Mesenchymal stem cell (in vitro differentiated cells and primary cell): ENCODE measurements around the gene COG3.

ENCODE experiments used
- DNase-seq: peaks from one replicate; pipeline ENCODE4 v3.0.0-alpha.2; 2013
- H2AFZ ChIP-seq: one replicate; pipeline ENCODE4 v1.6.1; 2013; ENCODE audit warnings: low read depth, mild to moderate bottlenecking, control low read depth, inconsistent platforms, low read length, moderate library complexity
- H2AK5ac ChIP-seq: 2 replicates; pipeline ENCODE4 v1.6.1; 2013; ENCODE audit warnings: low read length, moderate library complexity, mild to moderate bottlenecking, inconsistent platforms; ENCODE audit not compliant: severe bottlenecking
- H2BK120ac ChIP-seq: one replicate; pipeline ENCODE4 v1.6.1; 2013; ENCODE audit warnings: low read depth, mild to moderate bottlenecking, inconsistent platforms, low read length, moderate library complexity
- H2BK12ac ChIP-seq, 2 experiments: one replicate each; pipeline ENCODE4 v1.6.1; 2013; ENCODE audit warnings: inconsistent platforms in 2 of 2, low read length in 2 of 2, mild to moderate bottlenecking in 2 of 2, moderate library complexity in 2 of 2, control low read depth in 1 of 2
- H2BK15ac ChIP-seq: one replicate; pipeline ENCODE4 v1.6.1; 2013; ENCODE audit warnings: mild to moderate bottlenecking, low read depth, inconsistent platforms; ENCODE audit not compliant: poor library complexity, severe bottlenecking
- H2BK5ac ChIP-seq: 2 replicates; pipeline ENCODE4 v1.6.1; 2013; ENCODE audit warnings: low read depth, mild to moderate bottlenecking, low read length, control low read depth, inconsistent platforms; ENCODE audit not compliant: poor library complexity, severe bottlenecking
- H3K14ac ChIP-seq, 2 experiments: one replicate each; pipeline ENCODE4 v1.6.1; 2013; ENCODE audit warnings: inconsistent platforms in 2 of 2, low read length in 2 of 2, control low read depth in 1 of 2, mild to moderate bottlenecking in 1 of 2, moderate library complexity in 1 of 2
- H3K18ac ChIP-seq, 2 experiments: one replicate each; pipeline ENCODE4 v1.6.1; 2013; ENCODE audit warnings: inconsistent platforms in 2 of 2, low read length in 2 of 2, control low read depth in 1 of 2, low read depth in 1 of 2, mild to moderate bottlenecking in 1 of 2
- H3K23ac ChIP-seq, 2 experiments: one replicate each; pipeline ENCODE4 v1.6.1; 2013; ENCODE audit warnings: inconsistent platforms in 2 of 2, low read length in 2 of 2, mild to moderate bottlenecking in 2 of 2, moderate library complexity in 2 of 2, control low read depth in 1 of 2
- H3K27ac ChIP-seq: 2 replicates; pipeline ENCODE4 v1.5.1; 2013; ENCODE audit warnings: mild to moderate bottlenecking, moderate library complexity, low read length, control low read depth, inconsistent platforms; ENCODE audit not compliant: poor library complexity, severe bottlenecking
- H3K27me3 ChIP-seq, 2 experiments: 2 replicates each; pipeline versions ENCODE4 v1.6.1 to v1.7.0; 2013; ENCODE audit warnings: low read length in 2 of 2, mild to moderate bottlenecking in 2 of 2, moderate library complexity in 2 of 2, control low read depth in 1 of 2, inconsistent platforms in 1 of 2; ENCODE audit not compliant: control insufficient read depth in 1 of 2, insufficient read depth in 1 of 2
- H3K36me3 ChIP-seq, 2 experiments: 2 replicates each; pipeline versions ENCODE4 v1.6.1 to v1.7.0; 2013; ENCODE audit warnings: low read length in 2 of 2, control low read depth in 1 of 2, inconsistent platforms in 1 of 2, low read depth in 1 of 2, mild to moderate bottlenecking in 1 of 2; ENCODE audit not compliant: insufficient read depth in 2 of 2, control insufficient read depth in 1 of 2
- H3K4ac ChIP-seq, 2 experiments: one replicate each; pipeline ENCODE4 v1.6.1; 2013; ENCODE audit warnings: inconsistent platforms in 2 of 2, low read length in 2 of 2, mild to moderate bottlenecking in 2 of 2, moderate library complexity in 2 of 2, control low read depth in 1 of 2, low read depth in 1 of 2
- H3K4me1 ChIP-seq: 2 replicates; pipeline ENCODE4 v1.6.1; 2013; ENCODE audit warnings: low read depth, low read length, control low read depth; ENCODE audit not compliant: control insufficient read depth, insufficient read depth
- H3K4me2 ChIP-seq: 2 replicates; pipeline ENCODE4 v1.6.1; 2013; ENCODE audit warnings: low read length, mild to moderate bottlenecking, inconsistent platforms; ENCODE audit not compliant: poor library complexity, severe bottlenecking
- H3K4me3 ChIP-seq, 2 experiments: 2 replicates each; pipeline versions ENCODE4 v1.5.1 to v1.7.0; 2013; ENCODE audit warnings: low read length in 2 of 2, mild to moderate bottlenecking in 2 of 2, control low read depth in 1 of 2, low read depth in 1 of 2; ENCODE audit not compliant: insufficient read depth in 1 of 2
- H3K79me1 ChIP-seq: replicated peaks from 2 replicates; pipeline ENCODE4 v1.6.1; 2013; ENCODE audit warnings: mild to moderate bottlenecking, control low read depth, low read length, inconsistent platforms; ENCODE audit not compliant: poor library complexity, severe bottlenecking
- H3K9ac ChIP-seq: 2 replicates; pipeline ENCODE4 v1.7.0; 2013; ENCODE audit warnings: mild to moderate bottlenecking, low read length, moderate library complexity
- H3K9me3 ChIP-seq: 2 replicates; pipeline ENCODE4 v1.7.0; 2013; ENCODE audit warnings: mild to moderate bottlenecking, low read length; ENCODE audit not compliant: control insufficient read depth
- H4K8ac ChIP-seq: one replicate; pipeline ENCODE4 v1.6.1; 2013; ENCODE audit warnings: inconsistent platforms, mild to moderate bottlenecking, low read length, moderate library complexity
- H4K91ac ChIP-seq: one replicate; pipeline ENCODE4 v1.6.1; 2013; ENCODE audit warnings: mild to moderate bottlenecking, low read length, inconsistent platforms
- WGBS: methylation state at CpG from one replicate; pipeline ENCODE4 v1.1.7; 2013; ENCODE audit warnings: mixed read lengths; 5-methylcytosine and 5-hydroxymethylcytosine counted together

COG3 gene

GRCh38 chr13:45436332-45436731 is 28.4 kb upstream of the COG3 start:
- no peaks in the 10 kb centered on the region for H3K9me3 ChIP-seq
- no peak overlapping the region for H2AK5ac ChIP-seq
- no peak overlapping the region for H2AFZ ChIP-seq
- H3K27ac ChIP-seq, result no peak overlapping the region
- H2BK5ac ChIP-seq, result no peak overlapping the region
- no peaks in the 10 kb centered on the region for H3K27me3 ChIP-seq
- H2BK12ac ChIP-seq, result no peak overlapping the region
- H3K18ac ChIP-seq, result no peak overlapping the region
- H3K4me2 ChIP-seq, result no peak overlapping the region
- no peaks in the 10 kb centered on the region for H3K79me1 ChIP-seq
- H3K4me3 ChIP-seq, result no peak overlapping the region
- DNase-seq, result no peak
- WGBS, result 94% methylated on average over 9 of the region's 9 CpGs
- H2BK15ac ChIP-seq, result no peak overlapping the region
- H3K9ac ChIP-seq, result no peak overlapping the region
- H3K4me1 ChIP-seq, result peaks cover 3% of the 10 kb centered on the region
- no peak overlapping the region for H3K23ac ChIP-seq
- H2BK120ac ChIP-seq, result no peak overlapping the region
- H3K4ac ChIP-seq, result no peak overlapping the region
- no peak overlapping the region for H4K8ac ChIP-seq
- no peak overlapping the region for H4K91ac ChIP-seq
- no peak overlapping the region for H3K14ac ChIP-seq
- no peaks in the 10 kb centered on the region for H3K36me3 ChIP-seq

GRCh38 chr13:45436953-45437352 is 27.8 kb upstream of the COG3 start:
- Histone ChIP-seq H3K18ac (no peak overlapping the region), H4K91ac (no peak overlapping the region), H4K8ac (no peak overlapping the region), H2BK12ac (no peak overlapping the region), H3K4me3 (no peak overlapping the region), H3K4ac (no peak overlapping the region), H3K27ac (no peak overlapping the region), H2AK5ac (no peak overlapping the region), H3K36me3 (no peaks in the 10 kb centered on the region), H3K4me1 (peaks cover 3% of the 10 kb centered on the region), H2BK120ac (no peak overlapping the region), H2BK15ac (no peak overlapping the region), H3K14ac (peak overlapping the region in 1 of 2 experiments; percentile 4), H3K9me3 (no peaks in the 10 kb centered on the region), H3K4me2 (no peak overlapping the region), H2BK5ac (no peak overlapping the region), H2AFZ (no peak overlapping the region), H3K27me3 (no peaks in the 10 kb centered on the region), H3K9ac (no peak overlapping the region), H3K79me1 (no peaks in the 10 kb centered on the region), H3K23ac (no peak overlapping the region)
- 89% methylated on average over 4 of the region's 4 CpGs for WGBS
- DNase-seq, result no peak

- Histone ChIP-seq H3K4ac (no peak overlapping the region), H3K27ac (no peak overlapping the region), H3K4me3 (no peak overlapping the region), H3K18ac (no peak overlapping the region), H3K23ac (no peak overlapping the region), H4K91ac (no peak overlapping the region), H2BK120ac (no peak overlapping the region), H3K36me3 (no peaks in the 10 kb centered on the region), H3K9ac (no peak overlapping the region), H3K14ac (no peak overlapping the region), H2BK15ac (no peak overlapping the region), H3K27me3 (no peaks in the 10 kb centered on the region), H3K4me2 (no peak overlapping the region), H3K4me1 (peaks cover 3% of the 10 kb centered on the region), H3K79me1 (no peaks in the 10 kb centered on the region), H2BK12ac (no peak overlapping the region), H4K8ac (no peak overlapping the region), H2AFZ (no peak overlapping the region), H2AK5ac (no peak overlapping the region), H3K9me3 (no peaks in the 10 kb centered on the region), H2BK5ac (no peak overlapping the region)
- WGBS, result 93% methylated on average over 4 of the region's 4 CpGs
- DNase-seq, result no peak
Observed at GRCh38 chr13:45437947-45438346, 26.8 kb upstream of the COG3 start.

GRCh38 chr13:45439008-45439407 is 25.7 kb upstream of the COG3 start:
- no peaks in the 10 kb centered on the region for H3K27me3 ChIP-seq
- H4K91ac ChIP-seq, result no peak overlapping the region
- no peak overlapping the region for H2BK15ac ChIP-seq
- no peak for DNase-seq
- H2BK120ac ChIP-seq, result no peak overlapping the region
- no peak overlapping the region for H3K23ac ChIP-seq
- no peaks in the 10 kb centered on the region for H3K36me3 ChIP-seq
- H3K9ac ChIP-seq, result no peak overlapping the region
- no peak overlapping the region for H2BK5ac ChIP-seq
- H2AK5ac ChIP-seq, result no peak overlapping the region
- H3K79me1 ChIP-seq, result no peaks in the 10 kb centered on the region
- peaks cover 3% of the 10 kb centered on the region for H3K4me1 ChIP-seq
- no peak overlapping the region for H2BK12ac ChIP-seq
- no peak overlapping the region for H3K18ac ChIP-seq
- no peak overlapping the region for H2AFZ ChIP-seq
- H3K4me3 ChIP-seq, result no peak overlapping the region
- no peak overlapping the region for H3K4ac ChIP-seq
- H3K14ac ChIP-seq, result no peak overlapping the region
- 93% methylated on average over 4 of the region's 4 CpGs for WGBS
- H3K27ac ChIP-seq, result no peak overlapping the region
- H3K9me3 ChIP-seq, result no peaks in the 10 kb centered on the region
- no peak overlapping the region for H3K4me2 ChIP-seq
- H4K8ac ChIP-seq, result no peak overlapping the region
